Esophagus muscularis mucosa (tissue), 4 donors: ENCODE results near the gene MCL1. TPM values are rescaled to one million over a fixed set of nuclear protein-coding genes. Genes with fewer than 3 reads are reported as not detected.
A peak's percentile ranks its signal among the peaks of the same experiment; 100 is the strongest.
"Not testable (repeated sequence)": the region's sequence is repeated elsewhere in the genome, so short reads cannot be mapped to it uniquely, and the experiment has no call there.

Experiments used
- DNase-seq: peaks from one replicate; pipeline ENCODE4 v3.0.0-alpha.2; 2017; ENCODE audit errors: extremely low spot score
- H3K27ac ChIP-seq, 4 donors: fragments of 200-600 bp; sonication (generic); replicated peaks in 1 of 4; 1 replicate in 3 of 4; 2 replicates in 1 of 4; pipeline ENCODE4 v1.5.1; 2016 to 2019; ENCODE audit warnings: mild to moderate bottlenecking in 1 of 4
- H3K27me3 ChIP-seq, 4 donors: fragments of 200-600 bp; sonication (generic); one replicate each; pipeline versions ENCODE4 v1.5.1 to v1.6.0; 2016 to 2019
- H3K36me3 ChIP-seq, 4 donors: fragments of 200-600 bp; sonication (generic); one replicate each; pipeline ENCODE4 v1.5.1; 2016 to 2019
- H3K4me1 ChIP-seq, 4 donors: fragments of 200-600 bp; sonication (generic); one replicate each; pipeline ENCODE4 v1.5.1; 2016 to 2019
- H3K4me3 ChIP-seq, 4 donors: fragments of 200-600 bp; sonication (generic); 1 replicate in 2 of 4; 2 replicates in 2 of 4; pipeline ENCODE4 v1.5.1; 2016 to 2019; ENCODE audit warnings: mild to moderate bottlenecking in 4 of 4, moderate library complexity in 1 of 4
- H3K9me3 ChIP-seq, 4 donors: fragments of 200-600 bp; sonication (generic); 1 replicate in 3 of 4; 2 replicates in 1 of 4; pipeline ENCODE4 v1.5.1; 2016 to 2019
- CTCF ChIP-seq, 3 experiments: fragments of 200-600 bp in 2 of 3; fragments of 450-650 bp in 1 of 3; sonication (generic) in 2 of 3; IDR thresholded peaks; one replicate each; pipeline ENCODE4 v1.5.1; 2017 to 2019; ENCODE audit warnings: antibody characterized with exemption in 3 of 3, mild to moderate bottlenecking in 2 of 3, moderate library complexity in 1 of 3
- EP300 ChIP-seq: sonication (generic); formaldehyde crosslinking; IDR thresholded peaks from one replicate; pipeline ENCODE4 v1.6.1; 2017; ENCODE audit warnings: antibody characterized with exemption
- POLR2A ChIP-seq: fragments of 450-650 bp; IDR thresholded peaks from one replicate; pipeline ENCODE4 v1.6.1; 2017; ENCODE audit warnings: antibody characterized with exemption, moderate library complexity, mild to moderate bottlenecking, low read depth
- POLR2AphosphoS5 ChIP-seq, 2 donors: sonication (generic); formaldehyde crosslinking; IDR thresholded peaks; one replicate each; pipeline ENCODE4 v1.6.1; 2017; ENCODE audit warnings: antibody characterized with exemption in 2 of 2
- WGBS: methylation state at CpG from one replicate; pipeline ENCODE4 v1.1.5; 2018; 5-methylcytosine and 5-hydroxymethylcytosine counted together
- intact Hi-C: fragments of 100-400 bp; cut with DNase I; formaldehyde crosslinking; loops from one replicate; pipeline ENCODE4 v1.15.1; 2023
- total RNA-seq, 4 donors: library from RNA; depleted of rRNA; stranded (reverse); fragments of >200 nt; gene quantifications; one replicate each; pipeline versions ENCODE4 v1.1.0 to v1.2.1, GENCODE V29; 2016

The MCL1 gene
- total RNA-seq, 4 donors from 2014 or later = 192 to 460 (median 255) TPM

GRCh38 chr1:150609732-150610131 is 30.3 kb upstream of the MCL1 start:
- peaks cover 52 to 70% (median 65%) of the 10 kb centered on the region in 4 donors for H3K4me1 ChIP-seq
- WGBS = 25% methylated on average over 2 of the region's 2 CpGs
- no peak overlapping the region for H3K4me3 ChIP-seq
- H3K9me3 ChIP-seq = no peaks in the 10 kb centered on the region
- no peaks in the 10 kb centered on the region for H3K27me3 ChIP-seq
- H3K27ac ChIP-seq = peak overlapping the region; percentile 77 to 81 (median 80)
- intact Hi-C loops = no loop called here
- no peak for DNase-seq
- TF ChIP-seq POLR2AphosphoS5 (IDR thresholded peaks at IDR 0.05) (peak; percentile 27 to 46), POLR2A (no peak)
- H3K36me3 ChIP-seq = no peaks in the 10 kb centered on the region

- intact Hi-C loops = no loop called here
- Histone ChIP-seq H3K4me1 (peaks cover 33 to 47% (median 42%) of the 10 kb centered on the region in 4 donors), H3K36me3 (no peaks in the 10 kb centered on the region), H3K4me3 (no peak overlapping the region), H3K27ac (no peak overlapping the region), H3K9me3 (no peaks in the 10 kb centered on the region), H3K27me3 (no peaks in the 10 kb centered on the region)
- DNase-seq = peak; percentile 90
- 95% methylated on average over 7 of the region's 7 CpGs for WGBS
- TF ChIP-seq POLR2AphosphoS5 (IDR thresholded peaks at IDR 0.05) (no peak), CTCF (IDR thresholded peaks at IDR 0.05) (no peak), EP300 (no peak), POLR2A (no peak)
Measured at GRCh38 chr1:150606463-150607142, 27.2 kb upstream of the MCL1 start.

- peaks cover 22 to 35% (median 29%) of the 10 kb centered on the region in 4 donors for H3K4me1 ChIP-seq
- H3K36me3 ChIP-seq, H3K27me3 ChIP-seq, DNase-seq, H3K9me3 ChIP-seq, intact Hi-C loops, H3K4me3 ChIP-seq: not testable (repeated sequence)
- 96% methylated on average over 3 of the region's 3 CpGs for WGBS
- peak overlapping the region in 3 of 4 donors; percentile 68 to 81 (median 76) for H3K27ac ChIP-seq
Measured at GRCh38 chr1:150605451-150605731, 26.0 kb upstream of the MCL1 start.

- H3K27ac ChIP-seq = peak overlapping the region; percentile 68 to 81 (median 74)
- no peak overlapping the region for H3K4me3 ChIP-seq
- TF ChIP-seq CTCF (IDR thresholded peaks at IDR 0.05) (no peak), EP300 (no peak), POLR2AphosphoS5 (IDR thresholded peaks at IDR 0.05) (no peak), POLR2A (no peak)
- WGBS = 94% methylated on average over 2 of the region's 2 CpGs
- H3K27me3 ChIP-seq = no peaks in the 10 kb centered on the region
- DNase-seq = no peak
- intact Hi-C loops = no loop called here
- peaks cover 6 to 18% (median 11%) of the 10 kb centered on the region in 4 donors for H3K36me3 ChIP-seq
- H3K4me1 ChIP-seq = peaks cover 13 to 24% (median 18%) of the 10 kb centered on the region in 4 donors
- H3K9me3 ChIP-seq = no peaks in the 10 kb centered on the region
Measured at GRCh38 chr1:150604226-150604588, 24.8 kb upstream of the MCL1 start.

- peaks cover 6 to 19% (median 11%) of the 10 kb centered on the region in 4 donors for H3K36me3 ChIP-seq
- no peak for TF ChIP-seq POLR2A
- TF ChIP-seq CTCF (IDR thresholded peaks at IDR 0.05) = no peak
- TF ChIP-seq POLR2AphosphoS5 (IDR thresholded peaks at IDR 0.05) = no peak
- no peak for TF ChIP-seq EP300
- no peak overlapping the region for H3K4me3 ChIP-seq
- intact Hi-C loops = no loop called here
- no peaks in the 10 kb centered on the region for H3K27me3 ChIP-seq
- no peak for DNase-seq
- H3K27ac ChIP-seq = peak overlapping the region in 3 of 4 donors; percentile 72 to 81 (median 76)
- H3K4me1 ChIP-seq = peaks cover 12 to 19% (median 13%) of the 10 kb centered on the region in 4 donors
- 74% methylated on average over 3 of the region's 3 CpGs for WGBS
- no peaks in the 10 kb centered on the region for H3K9me3 ChIP-seq
Measured at GRCh38 chr1:150603711-150604110, 24.3 kb upstream of the MCL1 start.

- Histone ChIP-seq H3K4me1 (peaks cover 12 to 14% (median 13%) of the 10 kb centered on the region in 4 donors), H3K36me3 (peaks cover 6 to 22% (median 11%) of the 10 kb centered on the region in 4 donors)
- H3K27me3 ChIP-seq, H3K27ac ChIP-seq, H3K4me3 ChIP-seq, DNase-seq, H3K9me3 ChIP-seq, intact Hi-C loops: not testable (repeated sequence)
- WGBS = 92% methylated on average over 12 of the region's 12 CpGs
Measured at GRCh38 chr1:150602372-150602771, 23.0 kb upstream of the MCL1 start.
